Prostate gland (tissue), 2 donors: Measurements from ENCODE around the gene PLCE1. TPM values are rescaled to one million over a fixed set of nuclear protein-coding genes. Genes with fewer than 3 reads are reported as not detected.
"Not testable (repeated sequence)": the region's sequence is repeated elsewhere in the genome, so short reads cannot be mapped to it uniquely, and the experiment has no call there.

Experiments
- DNase-seq: peaks from one replicate; pipeline ENCODE4 v3.0.0-alpha.2; 2019; ENCODE audit warnings: low spot score
- H3K27ac ChIP-seq, 2 donors: fragments of 200-600 bp; sonication (generic); 2 replicates each; pipeline ENCODE4 v1.5.1; 2017 to 2019
- H3K27me3 ChIP-seq: fragments of 200-600 bp; sonication (generic); replicated peaks from 2 replicates; pipeline ENCODE4 v1.5.1; 2019; ENCODE audit not compliant: insufficient read depth
- H3K36me3 ChIP-seq, 2 donors: fragments of 200-600 bp; sonication (generic); 1 replicate in 1 of 2; 2 replicates in 1 of 2; pipeline versions ENCODE4 v1.5.1 to v1.8.1; 2017 to 2019
- H3K4me1 ChIP-seq: fragments of 200-600 bp; sonication (generic); replicated peaks from 2 replicates; pipeline ENCODE4 v1.5.1; 2019
- H3K4me3 ChIP-seq, 2 donors: fragments of 200-600 bp; sonication (generic); 2 replicates each; pipeline ENCODE4 v1.5.1; 2017 to 2019
- H3K9me3 ChIP-seq: fragments of 200-600 bp; sonication (generic); 2 replicates; pipeline ENCODE4 v1.5.1; 2017
- POLR2A ChIP-seq: fragments of 450-650 bp; IDR thresholded peaks from one replicate; pipeline ENCODE4 v1.6.1; 2016; ENCODE audit warnings: antibody characterized with exemption, mild to moderate bottlenecking
- POLR2AphosphoS5 ChIP-seq: sonication (generic); formaldehyde crosslinking; IDR thresholded peaks from one replicate; pipeline ENCODE4 v1.6.1; 2017; ENCODE audit warnings: antibody characterized with exemption
- whole genome bisulfite sequencing: methylation state at CpG from one replicate; pipeline ENCODE4 v1.1.5; 2018; 5-methylcytosine and 5-hydroxymethylcytosine counted together
- intact Hi-C: fragments of 100-400 bp; cut with DNase I; formaldehyde crosslinking; loops from one replicate; pipeline ENCODE4 v1.14.2; 2022
- total RNA-seq, 2 donors: library from RNA; depleted of rRNA; stranded (reverse); fragments of >200 nt; gene quantifications; one replicate each; pipeline ENCODE4 v1.1.0, GENCODE V29; 2016
- TF ChIP-seq, protein P1 (sequence below), 4 experiments: fragments of 200-600 bp in 2 of 4; fragments of 450-650 bp in 2 of 4; sonication (generic) in 2 of 4; IDR thresholded peaks; 1 replicate in 3 of 4; 2 replicates in 1 of 4; pipeline ENCODE4 v1.5.1; 2016 to 2019; ENCODE audit warnings: antibody characterized with exemption in 4 of 4, mild to moderate bottlenecking in 2 of 4, moderate library complexity in 2 of 4

Gene PLCE1
- total RNA-seq, 2 donors from 2014 or later: 3.5 to 5.2 TPM

DNA sequence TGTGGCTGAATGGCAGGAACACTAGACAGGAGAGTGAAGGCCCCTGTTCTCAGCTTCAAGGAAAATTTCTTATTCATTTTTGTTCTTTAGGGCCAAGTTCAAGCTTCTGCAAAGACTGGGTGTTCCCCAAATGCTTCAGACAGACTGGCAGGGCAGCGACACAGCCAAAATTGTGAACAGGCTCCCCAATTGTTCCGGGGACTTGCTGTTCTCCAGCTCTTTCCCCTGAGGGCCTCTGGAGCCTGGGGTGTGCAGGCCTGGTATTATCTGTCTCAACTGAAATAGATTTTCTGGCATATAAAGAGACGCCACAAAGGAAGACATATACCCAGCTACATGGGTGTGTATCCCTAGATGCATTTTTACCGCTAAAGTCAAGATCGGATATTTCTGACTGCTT lies 30.3 kb upstream of the PLCE1 start:
- no peaks in the 10 kb centered on the region for H3K9me3 ChIP-seq
- no peaks in the 10 kb centered on the region for H3K36me3 ChIP-seq
- TF ChIP-seq POLR2AphosphoS5 (no peak), POLR2A (no peak)
- TF ChIP-seq, protein P1, sequence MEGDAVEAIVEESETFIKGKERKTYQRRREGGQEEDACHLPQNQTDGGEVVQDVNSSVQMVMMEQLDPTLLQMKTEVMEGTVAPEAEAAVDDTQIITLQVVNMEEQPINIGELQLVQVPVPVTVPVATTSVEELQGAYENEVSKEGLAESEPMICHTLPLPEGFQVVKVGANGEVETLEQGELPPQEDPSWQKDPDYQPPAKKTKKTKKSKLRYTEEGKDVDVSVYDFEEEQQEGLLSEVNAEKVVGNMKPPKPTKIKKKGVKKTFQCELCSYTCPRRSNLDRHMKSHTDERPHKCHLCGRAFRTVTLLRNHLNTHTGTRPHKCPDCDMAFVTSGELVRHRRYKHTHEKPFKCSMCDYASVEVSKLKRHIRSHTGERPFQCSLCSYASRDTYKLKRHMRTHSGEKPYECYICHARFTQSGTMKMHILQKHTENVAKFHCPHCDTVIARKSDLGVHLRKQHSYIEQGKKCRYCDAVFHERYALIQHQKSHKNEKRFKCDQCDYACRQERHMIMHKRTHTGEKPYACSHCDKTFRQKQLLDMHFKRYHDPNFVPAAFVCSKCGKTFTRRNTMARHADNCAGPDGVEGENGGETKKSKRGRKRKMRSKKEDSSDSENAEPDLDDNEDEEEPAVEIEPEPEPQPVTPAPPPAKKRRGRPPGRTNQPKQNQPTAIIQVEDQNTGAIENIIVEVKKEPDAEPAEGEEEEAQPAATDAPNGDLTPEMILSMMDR (IDR thresholded peaks at IDR 0.05): no peak
- H3K4me3 ChIP-seq: no peak overlapping the region
- no peaks in the 10 kb centered on the region for H3K27me3 ChIP-seq
- intact Hi-C loops: no loop called here
- WGBS: 75% methylated on average over 5 of the region's 5 CpGs
- no peak for DNase-seq
- no peak overlapping the region for H3K27ac ChIP-seq
- H3K4me1 ChIP-seq: no peaks in the 10 kb centered on the region

DNA sequence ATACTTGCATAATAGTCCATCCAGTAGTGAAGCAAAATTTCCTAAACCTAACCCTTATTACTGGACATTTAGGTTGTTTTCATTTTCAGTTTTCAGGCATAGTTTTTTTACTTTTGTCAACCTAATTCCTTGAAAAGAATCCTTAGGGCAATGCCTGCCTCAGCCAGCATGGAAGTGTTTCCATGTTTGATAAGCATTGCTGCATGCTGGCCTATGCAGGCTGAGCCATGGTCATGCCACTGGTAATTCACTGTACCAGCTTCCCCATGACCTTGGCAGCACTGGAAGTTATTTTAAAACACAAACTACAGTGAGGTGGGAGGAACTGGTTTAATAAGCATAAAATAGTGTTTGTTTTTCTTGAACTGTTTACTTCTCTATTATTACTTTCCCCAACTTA lies 27.8 kb upstream of the PLCE1 start:
- Histone ChIP-seq H3K4me1 (no peaks in the 10 kb centered on the region), H3K27ac (no peak overlapping the region), H3K36me3 (no peaks in the 10 kb centered on the region), H3K27me3 (no peaks in the 10 kb centered on the region), H3K4me3 (no peak overlapping the region), H3K9me3 (no peaks in the 10 kb centered on the region)
- TF ChIP-seq, protein P1 (IDR thresholded peaks at IDR 0.05): no peak
- no peak for TF ChIP-seq POLR2A
- no peak for TF ChIP-seq POLR2AphosphoS5
- no peak for DNase-seq
- intact Hi-C loops: no loop called here

DNA sequence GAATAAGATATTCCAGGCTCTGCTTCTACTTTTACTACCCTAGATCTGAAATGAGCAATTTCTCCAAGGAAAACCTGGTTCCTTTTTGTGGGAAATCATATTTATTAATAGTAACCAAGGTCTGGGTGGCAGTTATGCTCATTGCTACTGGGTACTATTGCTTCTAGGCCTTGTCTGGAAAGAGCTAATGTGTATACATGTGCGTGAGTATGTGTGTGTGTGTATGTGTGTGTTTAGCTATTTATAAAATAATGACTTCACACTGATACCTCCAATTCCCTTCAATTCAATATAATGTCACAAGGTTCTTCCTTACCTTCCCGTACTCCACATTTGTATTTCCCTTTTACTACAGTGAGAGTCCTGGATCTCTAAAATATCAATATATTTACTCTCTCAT lies 26.0 kb upstream of the PLCE1 start:
- DNase-seq: no peak
- Histone ChIP-seq H3K27ac (no peak overlapping the region), H3K27me3 (no peaks in the 10 kb centered on the region), H3K9me3 (no peaks in the 10 kb centered on the region), H3K36me3 (no peaks in the 10 kb centered on the region), H3K4me1 (no peaks in the 10 kb centered on the region), H3K4me3 (no peak overlapping the region)
- intact Hi-C loops: no loop called here
- TF ChIP-seq POLR2AphosphoS5 (no peak), POLR2A (no peak)
- TF ChIP-seq, protein P1 (IDR thresholded peaks at IDR 0.05): no peak
- 92% methylated on average over 2 of the region's 2 CpGs for WGBS

DNA sequence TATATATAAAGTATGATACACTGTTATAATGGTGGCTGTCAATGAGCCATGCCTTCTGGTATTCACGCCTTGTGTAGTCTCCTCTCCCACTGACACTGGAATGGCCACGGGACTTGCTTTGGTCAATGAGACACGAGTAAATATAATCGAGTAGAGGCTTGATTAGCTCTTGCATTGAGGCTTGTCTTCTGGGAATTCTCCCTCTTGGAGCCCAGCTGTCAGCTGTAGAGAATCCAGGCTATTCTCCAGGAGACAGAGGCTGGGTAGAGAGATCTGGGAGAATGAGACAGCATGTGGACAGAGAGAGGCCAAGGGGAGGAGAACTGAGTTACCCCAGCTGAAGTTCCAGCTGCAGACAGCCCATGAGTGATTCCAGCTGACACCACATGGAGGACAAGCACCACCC lies 25.2 kb upstream of the PLCE1 start:
- Histone ChIP-seq H3K36me3 (no peaks in the 10 kb centered on the region), H3K27me3 (no peaks in the 10 kb centered on the region), H3K4me1 (no peaks in the 10 kb centered on the region), H3K4me3 (no peak overlapping the region), H3K27ac (no peak overlapping the region), H3K9me3 (no peaks in the 10 kb centered on the region)
- intact Hi-C loops: no loop called here
- WGBS: 63% methylated on average over 4 of the region's 4 CpGs
- no peak for DNase-seq
- TF ChIP-seq POLR2AphosphoS5: no peak
- TF ChIP-seq, protein P1 (IDR thresholded peaks at IDR 0.05): no peak
- no peak for TF ChIP-seq POLR2A

DNA sequence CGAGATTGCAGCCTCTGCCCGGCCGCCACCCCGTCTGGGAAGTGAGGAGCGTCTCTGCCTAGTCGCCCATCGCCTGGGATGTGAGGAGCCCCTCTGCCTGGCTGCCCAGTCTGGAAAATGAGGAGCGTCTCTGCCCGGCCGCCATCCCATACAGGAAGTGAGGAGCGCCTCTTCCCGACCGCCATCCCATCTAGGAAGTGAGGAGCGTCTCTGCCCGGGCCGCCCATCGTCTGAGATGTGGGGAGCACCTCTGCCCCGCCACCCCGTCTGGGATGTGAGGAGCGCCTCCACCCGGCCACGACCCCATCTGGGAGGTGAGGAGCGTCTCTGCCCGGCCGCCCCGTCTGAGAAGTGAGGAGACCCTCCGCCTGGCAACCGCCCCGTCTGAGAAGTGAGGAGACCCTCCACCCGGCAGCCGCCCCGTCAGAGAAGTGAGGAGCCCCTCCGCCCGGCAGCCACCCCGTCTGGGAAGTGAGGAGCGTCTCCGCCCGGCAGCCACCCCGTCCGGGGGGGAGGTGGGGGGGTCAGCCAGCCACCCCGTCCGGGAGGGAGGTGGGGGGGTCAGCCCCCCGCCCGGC lies 23.2 kb upstream of the PLCE1 start:
- DNase-seq, H3K9me3 ChIP-seq, H3K27ac ChIP-seq, H3K27me3 ChIP-seq, H3K36me3 ChIP-seq, H3K4me1 ChIP-seq, H3K4me3 ChIP-seq, intact Hi-C loops: not testable (repeated sequence)
- WGBS: 95% methylated on average over 29 of the region's 44 CpGs
